Activated CD8-positive, alpha-beta memory T cell treated with anti-CD3 and anti-CD28 coated beads for 48 hours (primary cell): ENCODE data around the gene OTUB1.

Experiments
- DNase-seq, 3 experiments: peaks; one replicate each; pipeline ENCODE4 v3.0.0-alpha.2; 2020; ENCODE audit warnings: low read depth in 2 of 3, low spot score in 2 of 3

Gene OTUB1

GRCh38 chr11:64004590-64004984, 18.3 kb downstream of the OTUB1 start:
- no peak for DNase-seq

GRCh38 chr11:64005691-64006090, 19.5 kb downstream of the OTUB1 start:
- DNase-seq = no peak

GRCh38 chr11:64006398-64006797, 20.2 kb downstream of the OTUB1 start:
- no peak for DNase-seq

- DNase-seq = no peak
Observed at GRCh38 chr11:64007160-64007628, 21.0 kb downstream of the OTUB1 start.

GRCh38 chr11:64007629-64008282, 21.5 kb downstream of the OTUB1 start:
- no peak for DNase-seq

GRCh38 chr11:64008283-64008913, 22.2 kb downstream of the OTUB1 start:
- no peak for DNase-seq

- DNase-seq = no peak
Observed at GRCh38 chr11:64008914-64009633, 22.8 kb downstream of the OTUB1 start.

GRCh38 chr11:64009710-64010109, 23.5 kb downstream of the OTUB1 start:
- DNase-seq = no peak

- DNase-seq = no peak
Observed at GRCh38 chr11:64010783-64011182, 24.5 kb downstream of the OTUB1 start.

GRCh38 chr11:64011371-64011770, 25.1 kb downstream of the OTUB1 start:
- DNase-seq = no peak

- DNase-seq = no peak
Observed at GRCh38 chr11:64013141-64013896, 27.1 kb downstream of the OTUB1 start.

- DNase-seq = no peak
Observed at GRCh38 chr11:64014356-64014755, 28.1 kb downstream of the OTUB1 start.

GRCh38 chr11:64015510-64015909, 29.3 kb downstream of the OTUB1 start:
- no peak for DNase-seq

GRCh38 chr11:64015935-64016845, 30.0 kb downstream of the OTUB1 start:
- DNase-seq = no peak

- no peak for DNase-seq
Observed at GRCh38 chr11:64017945-64018224, 31.6 kb downstream of the OTUB1 start.

GRCh38 chr11:64018310-64018709, 32.1 kb downstream of the OTUB1 start:
- DNase-seq = no peak

GRCh38 chr11:64019106-64020037, 33.1 kb downstream of the OTUB1 start:
- no peak for DNase-seq

GRCh38 chr11:64020976-64021756, 34.9 kb downstream of the OTUB1 start:
- DNase-seq = no peak

- DNase-seq = no peak
Observed at GRCh38 chr11:64021757-64022093, 35.5 kb downstream of the OTUB1 start.
